Transverse colon (tissue), 4 donors: Measurements from ENCODE around the gene ANTXR2. TPM values are rescaled to one million over a fixed set of nuclear protein-coding genes. Genes with fewer than 3 reads are reported as not detected.
A peak's percentile ranks its signal among the peaks of the same experiment; 100 is the strongest.

ENCODE experiments used
- DNase-seq: peaks from one replicate; pipeline ENCODE4 v3.0.0-alpha.2; 2019
- H3K27ac ChIP-seq, 4 donors: fragments of 200-600 bp; sonication (generic); 2 replicates each; pipeline ENCODE4 v1.5.1; 2016 to 2018; ENCODE audit warnings: inconsistent platforms in 4 of 4
- H3K27me3 ChIP-seq: fragments of 200-600 bp; sonication (generic); 2 replicates; pipeline ENCODE4 v1.5.1; 2017; ENCODE audit warnings: inconsistent platforms
- H3K36me3 ChIP-seq, 4 donors: fragments of 200-600 bp; sonication (generic); 2 replicates each; pipeline ENCODE4 v1.5.1; 2017 to 2019; ENCODE audit warnings: inconsistent platforms in 4 of 4
- H3K4me1 ChIP-seq, 4 donors: fragments of 200-600 bp; sonication (generic); 2 replicates each; pipeline ENCODE4 v1.5.1; 2017 to 2020; ENCODE audit warnings: inconsistent platforms in 4 of 4
- H3K4me3 ChIP-seq, 4 donors: fragments of 200-600 bp; sonication (generic); 1 replicate in 1 of 4; 2 replicates in 3 of 4; pipeline versions ENCODE4 v1.5.1 to v1.6.1; 2017 to 2019; ENCODE audit warnings: inconsistent platforms in 4 of 4
- H3K9me3 ChIP-seq, 2 donors: fragments of 200-600 bp; sonication (generic); 2 replicates each; pipeline ENCODE4 v1.5.1; 2017 to 2019; ENCODE audit warnings: inconsistent platforms in 2 of 2
- EP300 ChIP-seq: sonication (generic); formaldehyde crosslinking; IDR thresholded peaks from one replicate; pipeline ENCODE4 v1.6.1; 2017; ENCODE audit warnings: antibody characterized with exemption, low read depth
- POLR2A ChIP-seq: fragments of 450-650 bp; IDR thresholded peaks from one replicate; pipeline ENCODE4 v1.6.1; 2016; ENCODE audit warnings: antibody characterized with exemption, mild to moderate bottlenecking, moderate library complexity
- POLR2AphosphoS5 ChIP-seq, 3 donors: sonication (generic); formaldehyde crosslinking; IDR thresholded peaks; one replicate each; pipeline ENCODE4 v1.6.1; 2016; ENCODE audit warnings: antibody characterized with exemption in 3 of 3
- WGBS, 2 donors: methylation state at CpG; one replicate each; pipeline ENCODE4 v1.1.5; 2018; ENCODE audit warnings: low coverage in 1 of 2; 5-methylcytosine and 5-hydroxymethylcytosine counted together
- in situ Hi-C, 4 donors: fragments of 200-750 bp; cut with MboI; loops; one replicate each; pipeline versions ENCODE4 v1.15.0 to v1.15.1; 2017; ENCODE audit warnings: low sequenced_read_pairs in 3 of 4, low pct_ligation_motif_present in 1 of 4, low pct_unique_long_range_greater_than_20kb in 1 of 4
- intact Hi-C: fragments of 100-400 bp; cut with DNase I; formaldehyde crosslinking; loops from one replicate; pipeline ENCODE4 v1.15.1; 2023; ENCODE audit warnings: low total_unique reads
- total RNA-seq, 4 donors: library from RNA; depleted of rRNA; stranded (reverse); fragments of >200 nt; gene quantifications; one replicate each; pipeline ENCODE4 v1.1.0, GENCODE V29; 2016
- TF ChIP-seq, protein P1 (sequence below), 5 experiments: fragments of 200-600 bp in 3 of 5; fragments of 450-650 bp in 2 of 5; sonication (generic) in 3 of 5; IDR thresholded peaks; 1 replicate in 2 of 5; 2 replicates in 3 of 5; pipeline ENCODE4 v1.5.1; 2016 to 2017; ENCODE audit warnings: antibody characterized with exemption in 5 of 5, inconsistent platforms in 3 of 5, mild to moderate bottlenecking in 2 of 5, moderate library complexity in 1 of 5

Gene ANTXR2
- total RNA-seq, 4 donors from 2014 or later = 46.8 to 89.8 (median 76.0) TPM

DNA sequence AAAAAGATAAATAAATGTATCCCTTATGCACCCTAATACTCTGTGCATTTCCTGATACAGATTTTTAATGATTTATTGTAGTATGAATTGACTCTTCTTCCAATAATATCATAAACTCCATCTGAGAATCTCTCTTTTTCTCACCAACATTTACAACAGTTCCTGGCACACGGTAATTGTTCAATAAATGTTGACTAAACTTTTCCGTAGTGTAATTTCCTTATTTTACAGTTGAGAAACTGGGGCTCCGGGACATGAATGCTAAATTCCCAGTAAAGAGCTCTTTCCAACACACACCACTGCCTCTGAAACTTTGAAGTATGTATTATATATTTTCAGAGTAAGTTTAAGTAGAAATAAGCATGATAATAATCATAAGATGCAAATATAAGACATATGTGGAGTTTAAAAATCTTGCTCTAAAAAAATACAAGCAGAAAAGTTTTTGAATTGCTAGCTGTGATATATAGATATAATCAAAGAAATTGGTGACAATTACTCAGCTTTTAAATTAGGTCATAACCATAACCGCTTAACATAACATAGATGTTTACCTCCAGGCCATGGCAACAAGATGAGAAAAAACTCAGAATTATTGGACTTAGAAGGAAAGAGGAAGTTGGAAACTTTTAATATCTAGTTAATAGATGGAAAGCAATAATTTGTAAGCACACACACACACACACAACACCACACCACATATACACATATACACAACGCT is 28.2 kb upstream of the ANTXR2 start:
- Histone ChIP-seq H3K27me3 (no peaks in the 10 kb centered on the region), H3K36me3 (no peaks in the 10 kb centered on the region), H3K27ac (no peak overlapping the region), H3K4me1 (peaks cover 0 to 4% (median 0%) of the 10 kb centered on the region in 4 donors), H3K9me3 (no peaks in the 10 kb centered on the region), H3K4me3 (no peak overlapping the region)
- 49 to 61% methylated on average over 5 of the region's 5 CpGs for WGBS, 2 donors
- in situ Hi-C loops = no loop called here
- DNase-seq = no peak
- TF ChIP-seq POLR2AphosphoS5 (IDR thresholded peaks at IDR 0.05) = no peak
- TF ChIP-seq, protein P1, sequence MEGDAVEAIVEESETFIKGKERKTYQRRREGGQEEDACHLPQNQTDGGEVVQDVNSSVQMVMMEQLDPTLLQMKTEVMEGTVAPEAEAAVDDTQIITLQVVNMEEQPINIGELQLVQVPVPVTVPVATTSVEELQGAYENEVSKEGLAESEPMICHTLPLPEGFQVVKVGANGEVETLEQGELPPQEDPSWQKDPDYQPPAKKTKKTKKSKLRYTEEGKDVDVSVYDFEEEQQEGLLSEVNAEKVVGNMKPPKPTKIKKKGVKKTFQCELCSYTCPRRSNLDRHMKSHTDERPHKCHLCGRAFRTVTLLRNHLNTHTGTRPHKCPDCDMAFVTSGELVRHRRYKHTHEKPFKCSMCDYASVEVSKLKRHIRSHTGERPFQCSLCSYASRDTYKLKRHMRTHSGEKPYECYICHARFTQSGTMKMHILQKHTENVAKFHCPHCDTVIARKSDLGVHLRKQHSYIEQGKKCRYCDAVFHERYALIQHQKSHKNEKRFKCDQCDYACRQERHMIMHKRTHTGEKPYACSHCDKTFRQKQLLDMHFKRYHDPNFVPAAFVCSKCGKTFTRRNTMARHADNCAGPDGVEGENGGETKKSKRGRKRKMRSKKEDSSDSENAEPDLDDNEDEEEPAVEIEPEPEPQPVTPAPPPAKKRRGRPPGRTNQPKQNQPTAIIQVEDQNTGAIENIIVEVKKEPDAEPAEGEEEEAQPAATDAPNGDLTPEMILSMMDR (IDR thresholded peaks at IDR 0.05) = no peak
- intact Hi-C loops = no loop called here

DNA sequence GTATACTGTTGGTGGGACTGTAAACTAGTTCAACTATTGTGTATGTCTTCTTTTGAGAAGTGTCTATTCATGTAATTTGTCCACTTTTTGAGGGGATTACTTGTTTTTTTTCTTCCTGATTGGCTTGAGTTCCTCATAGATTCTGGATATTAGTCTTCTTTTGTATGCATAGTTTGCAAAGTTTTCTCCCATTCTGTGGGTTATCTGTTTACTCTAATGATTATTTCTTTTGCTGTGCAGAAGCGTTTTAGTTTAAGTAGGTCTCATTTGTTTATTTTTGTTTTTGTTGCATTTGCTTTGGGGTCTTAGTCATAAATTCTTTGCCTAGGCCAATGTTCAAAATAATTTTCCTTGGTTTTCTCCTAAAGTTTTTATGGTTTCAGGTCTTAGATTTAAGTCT is 26.6 kb upstream of the ANTXR2 start:
- 93 to 100% methylated on average over 1 of the region's 1 CpG for WGBS, 2 donors
- no peak overlapping the region for H3K27ac ChIP-seq
- H3K36me3 ChIP-seq = no peaks in the 10 kb centered on the region
- intact Hi-C loops (no loop called here), in situ Hi-C loops (no loop called here)
- H3K27me3 ChIP-seq = no peaks in the 10 kb centered on the region
- no peak for DNase-seq
- H3K4me3 ChIP-seq = no peak overlapping the region
- no peaks in the 10 kb centered on the region for H3K9me3 ChIP-seq
- TF ChIP-seq POLR2A = no peak
- no peak for TF ChIP-seq EP300
- TF ChIP-seq, protein P1 (IDR thresholded peaks at IDR 0.05) = no peak
- TF ChIP-seq POLR2AphosphoS5 (IDR thresholded peaks at IDR 0.05) = no peak
- peaks cover 0 to 4% (median 0%) of the 10 kb centered on the region in 4 donors for H3K4me1 ChIP-seq

DNA sequence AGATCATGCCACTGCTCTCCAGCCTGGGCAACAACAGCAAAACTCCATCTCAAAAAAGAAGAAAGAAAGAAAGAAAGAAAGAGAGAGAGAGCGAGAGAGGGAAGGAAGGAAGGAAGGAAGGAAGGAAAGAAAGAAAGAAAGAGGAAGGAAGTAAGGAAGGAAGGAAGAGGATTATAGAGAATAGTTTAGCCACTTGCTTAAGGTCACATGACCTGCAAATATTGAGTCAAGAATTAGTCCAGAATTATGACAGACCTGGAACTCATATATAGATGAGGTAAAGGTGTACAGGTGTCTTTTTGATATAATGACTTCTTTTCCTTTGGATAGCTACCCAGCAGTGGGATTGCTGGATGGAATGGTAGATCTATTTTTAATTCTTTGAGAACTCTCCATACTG is 25.6 kb upstream of the ANTXR2 start:
- DNase-seq = no peak
- in situ Hi-C loops (no loop called here), intact Hi-C loops (no loop called here)
- no peaks in the 10 kb centered on the region for H3K27me3 ChIP-seq
- peaks cover 0 to 4% (median 0%) of the 10 kb centered on the region in 4 donors for H3K4me1 ChIP-seq
- WGBS, 2 donors = 63 to 100% methylated on average over 1 of the region's 1 CpG
- H3K36me3 ChIP-seq = no peaks in the 10 kb centered on the region
- TF ChIP-seq, protein P1 (IDR thresholded peaks at IDR 0.05) = no peak
- TF ChIP-seq EP300 = no peak
- H3K4me3 ChIP-seq = no peak overlapping the region
- no peak overlapping the region for H3K27ac ChIP-seq
- no peaks in the 10 kb centered on the region for H3K9me3 ChIP-seq

GRCh38 chr4:80097400-80098177 is 24.6 kb upstream of the ANTXR2 start:
- in situ Hi-C loops = no loop called here
- no peak overlapping the region for H3K27ac ChIP-seq
- TF ChIP-seq, protein P1 (IDR thresholded peaks at IDR 0.05) = no peak
- TF ChIP-seq POLR2AphosphoS5 (IDR thresholded peaks at IDR 0.05) (no peak), EP300 (no peak), POLR2A (no peak)
- WGBS, 2 donors = 22 to 55% methylated on average over 1 to 4 of the region's 4 CpGs
- no peaks in the 10 kb centered on the region for H3K27me3 ChIP-seq
- intact Hi-C loops = no loop called here
- no peaks in the 10 kb centered on the region for H3K36me3 ChIP-seq
- H3K4me3 ChIP-seq = no peak overlapping the region
- H3K4me1 ChIP-seq = peaks cover 0 to 4% (median 0%) of the 10 kb centered on the region in 4 donors
- no peaks in the 10 kb centered on the region for H3K9me3 ChIP-seq
- DNase-seq = peak; percentile 12
